ENCODE measurements around the gene ARHGEF25. TPM values are rescaled to one million over a fixed set of nuclear protein-coding genes. Genes with fewer than 3 reads are reported as not detected.
"Not testable (repeated sequence)": the region's sequence is repeated elsewhere in the genome, so short reads cannot be mapped to it uniquely, and the experiment has no call there.

The ARHGEF25 gene
- total RNA-seq, 6 donors from 2014 or later, result 6.6 to 78.6 (median 8.2) TPM

GRCh38 chr12:57569858-57570257 lies 41.4 kb upstream of the ARHGEF25 start:
- Histone ChIP-seq H3K4me3 (no peak overlapping the region), H3K4me1 (no peaks in the 10 kb centered on the region), H3K27ac (no peak overlapping the region), H3K36me3 (no peaks in the 10 kb centered on the region), H3K9me3 (no peaks in the 10 kb centered on the region), H3K27me3 (no peaks in the 10 kb centered on the region)
- ATAC-seq (ENCODE audit: low FRiP score in 2 of 2) (no peak), DNase-seq (peak in 1 of 2 donors; percentile 70)
- 89 to 90% methylated on average over 18 of the region's 18 CpGs for WGBS, 2 donors
- TF ChIP-seq POLR2A (IDR thresholded peaks at IDR 0.05) (no peak), POLR2AphosphoS5 (IDR thresholded peaks at IDR 0.05) (no peak), EP300 (IDR thresholded peaks at IDR 0.05) (no peak)
- TF ChIP-seq, protein P1, sequence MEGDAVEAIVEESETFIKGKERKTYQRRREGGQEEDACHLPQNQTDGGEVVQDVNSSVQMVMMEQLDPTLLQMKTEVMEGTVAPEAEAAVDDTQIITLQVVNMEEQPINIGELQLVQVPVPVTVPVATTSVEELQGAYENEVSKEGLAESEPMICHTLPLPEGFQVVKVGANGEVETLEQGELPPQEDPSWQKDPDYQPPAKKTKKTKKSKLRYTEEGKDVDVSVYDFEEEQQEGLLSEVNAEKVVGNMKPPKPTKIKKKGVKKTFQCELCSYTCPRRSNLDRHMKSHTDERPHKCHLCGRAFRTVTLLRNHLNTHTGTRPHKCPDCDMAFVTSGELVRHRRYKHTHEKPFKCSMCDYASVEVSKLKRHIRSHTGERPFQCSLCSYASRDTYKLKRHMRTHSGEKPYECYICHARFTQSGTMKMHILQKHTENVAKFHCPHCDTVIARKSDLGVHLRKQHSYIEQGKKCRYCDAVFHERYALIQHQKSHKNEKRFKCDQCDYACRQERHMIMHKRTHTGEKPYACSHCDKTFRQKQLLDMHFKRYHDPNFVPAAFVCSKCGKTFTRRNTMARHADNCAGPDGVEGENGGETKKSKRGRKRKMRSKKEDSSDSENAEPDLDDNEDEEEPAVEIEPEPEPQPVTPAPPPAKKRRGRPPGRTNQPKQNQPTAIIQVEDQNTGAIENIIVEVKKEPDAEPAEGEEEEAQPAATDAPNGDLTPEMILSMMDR (IDR thresholded peaks at IDR 0.05), result no peak

DNA sequence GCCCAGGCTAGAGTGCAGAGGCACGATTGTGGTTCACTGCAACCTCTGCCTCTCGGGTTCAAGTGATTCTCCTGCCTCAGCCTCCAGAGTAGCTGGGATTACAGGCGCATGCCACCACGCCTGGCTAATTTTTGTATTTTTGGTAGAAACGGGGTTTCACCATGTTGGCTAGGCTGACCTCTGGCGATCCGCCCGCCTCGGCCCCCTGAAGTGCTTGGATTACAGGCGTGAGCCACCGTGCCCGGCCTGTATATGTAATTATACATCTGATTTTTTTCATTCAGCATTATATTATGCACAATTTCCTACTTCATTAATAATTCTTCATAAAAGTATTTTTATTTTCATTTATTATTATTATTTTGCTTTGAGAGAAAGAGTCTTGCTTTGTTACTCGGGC lies 40.8 kb upstream of the ARHGEF25 start:
- 81 to 82% methylated on average over 13 of the region's 13 CpGs for WGBS, 2 donors
- not testable (repeated sequence) for H3K36me3 ChIP-seq; H3K27ac ChIP-seq; H3K9me3 ChIP-seq; H3K4me1 ChIP-seq; ATAC-seq (ENCODE audit: low FRiP score in 2 of 2); H3K27me3 ChIP-seq; H3K4me3 ChIP-seq
- DNase-seq, result peak in 1 of 2 donors; percentile 52

GRCh38 chr12:57571926-57572762 lies 39.1 kb upstream of the ARHGEF25 start:
- Histone ChIP-seq H3K4me3 (no peak overlapping the region), H3K4me1 (no peaks in the 10 kb centered on the region), H3K27ac (no peak overlapping the region), H3K9me3 (no peaks in the 10 kb centered on the region), H3K27me3 (no peaks in the 10 kb centered on the region), H3K36me3 (no peaks in the 10 kb centered on the region)
- no peak for DNase-seq
- WGBS, 2 donors, result 92 to 93% methylated on average over 12 of the region's 12 CpGs
- peak in 1 of 2 donors; percentile 28 for ATAC-seq (ENCODE audit: low FRiP score in 2 of 2)
- no peak for TF ChIP-seq POLR2AphosphoS5 (IDR thresholded peaks at IDR 0.05)
- TF ChIP-seq POLR2A (IDR thresholded peaks at IDR 0.05), result no peak
- TF ChIP-seq, protein P1 (IDR thresholded peaks at IDR 0.05), result no peak
- no peak for TF ChIP-seq EP300 (IDR thresholded peaks at IDR 0.05)

DNA sequence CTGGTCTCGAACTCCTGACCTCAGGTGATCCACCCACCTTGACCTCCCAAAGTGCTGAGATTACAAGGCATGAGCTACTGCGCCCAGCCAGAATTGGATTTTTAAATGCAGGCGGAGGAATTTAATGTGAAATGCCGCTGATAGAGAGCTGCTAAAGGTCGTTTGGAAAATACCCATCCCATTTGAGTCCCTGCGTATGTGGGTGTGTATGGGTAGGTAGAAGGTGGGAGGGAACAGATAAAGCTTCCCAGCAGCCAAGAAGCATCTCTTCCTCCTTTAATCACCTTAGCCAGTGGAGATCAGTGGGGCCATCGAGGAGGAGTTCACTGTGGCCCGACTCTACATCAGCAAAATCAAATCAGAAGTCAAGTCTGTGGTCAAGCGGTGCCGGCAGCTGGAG lies 36.4 kb upstream of the ARHGEF25 start:
- WGBS, 2 donors, result 87 to 89% methylated on average over 10 of the region's 10 CpGs
- TF ChIP-seq POLR2A (IDR thresholded peaks at IDR 0.05) (no peak), EP300 (IDR thresholded peaks at IDR 0.05) (no peak), POLR2AphosphoS5 (IDR thresholded peaks at IDR 0.05) (no peak)
- TF ChIP-seq, protein P1 (IDR thresholded peaks at IDR 0.05), result no peak
- Histone ChIP-seq H3K4me3 (no peak overlapping the region), H3K4me1 (no peaks in the 10 kb centered on the region), H3K27me3 (no peaks in the 10 kb centered on the region), H3K27ac (no peak overlapping the region), H3K9me3 (no peaks in the 10 kb centered on the region), H3K36me3 (no peaks in the 10 kb centered on the region)
- ATAC-seq (ENCODE audit: low FRiP score in 2 of 2) (no peak), DNase-seq (no peak)

DNA sequence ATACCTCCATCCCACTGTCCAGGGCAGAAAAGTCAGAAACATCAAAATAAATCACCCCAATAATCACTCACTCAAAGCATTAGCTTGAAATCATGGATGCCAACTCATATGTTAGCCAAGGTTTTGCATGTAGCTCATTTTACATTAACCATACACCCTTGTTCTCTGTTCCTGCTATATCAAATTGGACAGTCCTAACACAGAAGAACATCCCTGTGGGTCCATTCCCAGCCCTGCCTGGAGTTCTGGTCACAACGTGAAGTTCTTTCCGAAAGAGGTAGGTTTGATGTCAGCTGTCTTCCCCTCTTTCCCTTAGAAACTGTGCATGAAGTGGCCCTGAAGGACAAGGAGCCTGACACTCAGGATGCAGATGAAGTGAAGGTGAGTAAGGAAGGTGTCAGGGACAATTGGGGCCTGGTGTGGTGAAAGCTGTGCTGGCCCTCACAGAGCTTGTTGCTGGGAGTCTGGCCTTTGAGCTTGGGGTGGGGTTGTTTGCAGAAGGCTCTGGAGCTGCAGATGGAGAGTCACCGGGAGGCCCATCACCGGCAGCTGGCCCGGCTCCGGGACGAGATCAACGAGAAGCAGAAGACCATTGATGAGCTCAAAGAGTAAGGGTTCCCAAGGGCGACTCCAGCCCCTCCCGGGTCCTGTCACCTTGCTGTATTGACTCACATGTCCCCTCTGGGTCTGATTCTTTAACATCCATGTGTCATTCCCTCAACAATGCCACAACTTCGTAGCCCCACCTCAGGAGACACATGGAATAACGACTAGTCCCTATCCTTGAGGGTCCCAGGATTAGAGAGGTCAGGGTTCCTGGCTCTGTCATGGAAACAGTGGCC lies 35.2 kb upstream of the ARHGEF25 start:
- no peak for TF ChIP-seq POLR2AphosphoS5 (IDR thresholded peaks at IDR 0.05)
- TF ChIP-seq, protein P1 (IDR thresholded peaks at IDR 0.05), result no peak
- TF ChIP-seq EP300 (IDR thresholded peaks at IDR 0.05), result no peak
- TF ChIP-seq POLR2A (IDR thresholded peaks at IDR 0.05), result no peak
- ATAC-seq (ENCODE audit: low FRiP score in 2 of 2) (no peak), DNase-seq (peak in 1 of 2 donors; percentile 56)
- H3K27me3 ChIP-seq, result no peaks in the 10 kb centered on the region
- H3K27ac ChIP-seq, result no peak overlapping the region
- 70 to 87% methylated on average over 8 to 12 of the region's 12 CpGs for WGBS, 2 donors
- H3K9me3 ChIP-seq, result no peaks in the 10 kb centered on the region
- H3K4me3 ChIP-seq, result no peak overlapping the region
- H3K4me1 ChIP-seq, result no peaks in the 10 kb centered on the region
- H3K36me3 ChIP-seq, result no peaks in the 10 kb centered on the region

All from upper lobe of left lung (tissue), 6 donors.